Left ventricle myocardium inferior (tissue), 1 donor: Measurements from ENCODE around the gene LRRC3B. TPM values are rescaled to one million over a fixed set of nuclear protein-coding genes. Genes with fewer than 3 reads are reported as not detected.

Experiments used
- DNase-seq: peaks from one replicate; pipeline ENCODE4 v3.0.0-alpha.2; 2020
- H3K27ac ChIP-seq: fragments of 200-600 bp; replicated peaks from 2 replicates; pipeline ENCODE4 v1.8.0; 2021
- H3K27me3 ChIP-seq: fragments of 200-600 bp; 2 replicates; pipeline ENCODE4 v1.8.0; 2021; ENCODE audit warnings: low read depth
- H3K36me3 ChIP-seq: fragments of 200-600 bp; 2 replicates; pipeline ENCODE4 v1.8.0; 2021
- H3K4me1 ChIP-seq: fragments of 200-600 bp; 2 replicates; pipeline ENCODE4 v1.8.0; 2021
- H3K4me3 ChIP-seq: fragments of 200-600 bp; 2 replicates; pipeline ENCODE4 v1.8.0; 2021; ENCODE audit warnings: mild to moderate bottlenecking, moderate library complexity
- H3K9me3 ChIP-seq: fragments of 200-600 bp; replicated peaks from 2 replicates; pipeline ENCODE4 v1.8.0; 2021
- intact Hi-C: fragments of 100-400 bp; cut with micrococcal nuclease; formaldehyde crosslinking; loops from one replicate; pipeline ENCODE4 v1.11.0; 2022
- total RNA-seq: library from RNA; stranded (reverse); fragmentation: NEBNext Ultra II Directional; extraction: Animal tissue kit (Norgen Biotek cat#: 25700); gene quantifications from one replicate; pipeline ENCODE4 v1.2.1, GENCODE V29; 2021
- TF ChIP-seq, protein P1 (sequence below): fragments of 200-600 bp; IDR thresholded peaks from 2 replicates; pipeline ENCODE4 v1.8.0; 2021; ENCODE audit warnings: antibody characterized with exemption, mild to moderate bottlenecking, borderline replicate concordance
- donor health status: DM: no; HTN: yes; CAD: no; lungs with severe emphysema.

The LRRC3B gene
- total RNA-seq, 1 donor from 2014 or later: 0.55 TPM

DNA sequence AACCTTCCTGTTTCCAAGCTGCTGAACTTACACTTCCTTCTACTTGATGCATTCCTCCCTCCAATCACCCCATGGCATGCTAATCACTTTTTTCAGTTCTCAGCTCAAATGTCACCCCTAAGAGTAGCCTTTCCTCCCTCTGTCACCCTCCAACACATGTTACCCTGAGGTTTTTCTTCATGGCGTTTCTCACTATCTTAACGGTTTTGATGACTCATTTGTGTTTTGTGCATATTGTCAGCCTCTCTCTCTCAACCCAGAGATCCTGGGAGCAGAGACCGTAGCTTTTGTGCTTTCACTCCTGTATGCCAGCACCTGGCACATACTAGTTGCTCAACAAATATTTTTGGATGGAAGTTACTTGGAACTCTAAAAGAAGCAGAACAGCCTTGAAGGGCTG is 24.5 kb downstream of the LRRC3B start:
- intact Hi-C loops: no loop called here
- Histone ChIP-seq H3K36me3 (no peaks in the 10 kb centered on the region), H3K4me3 (no peak overlapping the region), H3K4me1 (peaks cover 4% of the 10 kb centered on the region), H3K27me3 (no peaks in the 10 kb centered on the region), H3K27ac (no peak overlapping the region), H3K9me3 (no peaks in the 10 kb centered on the region)
- DNase-seq: no peak
- TF ChIP-seq, protein P1, sequence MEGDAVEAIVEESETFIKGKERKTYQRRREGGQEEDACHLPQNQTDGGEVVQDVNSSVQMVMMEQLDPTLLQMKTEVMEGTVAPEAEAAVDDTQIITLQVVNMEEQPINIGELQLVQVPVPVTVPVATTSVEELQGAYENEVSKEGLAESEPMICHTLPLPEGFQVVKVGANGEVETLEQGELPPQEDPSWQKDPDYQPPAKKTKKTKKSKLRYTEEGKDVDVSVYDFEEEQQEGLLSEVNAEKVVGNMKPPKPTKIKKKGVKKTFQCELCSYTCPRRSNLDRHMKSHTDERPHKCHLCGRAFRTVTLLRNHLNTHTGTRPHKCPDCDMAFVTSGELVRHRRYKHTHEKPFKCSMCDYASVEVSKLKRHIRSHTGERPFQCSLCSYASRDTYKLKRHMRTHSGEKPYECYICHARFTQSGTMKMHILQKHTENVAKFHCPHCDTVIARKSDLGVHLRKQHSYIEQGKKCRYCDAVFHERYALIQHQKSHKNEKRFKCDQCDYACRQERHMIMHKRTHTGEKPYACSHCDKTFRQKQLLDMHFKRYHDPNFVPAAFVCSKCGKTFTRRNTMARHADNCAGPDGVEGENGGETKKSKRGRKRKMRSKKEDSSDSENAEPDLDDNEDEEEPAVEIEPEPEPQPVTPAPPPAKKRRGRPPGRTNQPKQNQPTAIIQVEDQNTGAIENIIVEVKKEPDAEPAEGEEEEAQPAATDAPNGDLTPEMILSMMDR: no peak

DNA sequence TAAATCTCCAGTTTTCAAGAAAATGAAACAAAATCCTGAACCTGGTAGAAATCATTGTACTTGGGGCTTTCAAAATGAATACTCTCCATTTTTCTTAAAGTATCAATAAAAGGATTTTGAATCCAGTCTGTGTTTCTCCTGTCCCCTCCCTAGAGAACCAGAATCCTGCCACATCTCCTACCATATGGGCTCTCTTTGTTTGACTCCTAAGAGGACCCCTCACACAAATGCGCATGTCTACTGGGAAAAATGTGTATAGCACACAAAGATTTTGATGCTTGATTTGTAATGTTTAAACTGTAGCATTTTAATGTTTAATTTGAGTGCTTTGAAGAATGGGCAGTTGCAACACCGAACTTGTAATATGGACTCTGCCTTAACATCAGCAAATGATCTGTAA is 25.9 kb downstream of the LRRC3B start:
- Histone ChIP-seq H3K27ac (no peak overlapping the region), H3K4me1 (peaks cover 12% of the 10 kb centered on the region)
- TF ChIP-seq, protein P1: no peak

DNA sequence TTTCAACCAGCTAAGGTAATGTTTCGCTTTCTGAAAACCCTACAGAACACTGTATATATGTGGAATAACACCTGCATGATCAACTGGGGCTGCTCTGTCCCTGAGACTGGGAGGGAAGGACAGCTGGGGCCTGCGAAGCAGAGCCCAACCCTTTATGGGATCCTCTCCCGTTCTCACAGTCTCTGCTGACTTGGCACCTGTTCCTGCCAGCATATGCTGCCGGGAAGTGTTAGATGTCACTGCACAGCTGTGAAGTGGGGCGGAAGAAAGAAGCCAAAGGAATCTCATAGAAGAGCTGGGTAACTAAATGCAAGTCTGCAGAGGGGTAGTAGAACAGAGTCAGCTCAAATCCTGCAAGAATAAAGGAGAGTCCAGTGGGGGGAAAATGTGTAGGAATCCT is 29.6 kb downstream of the LRRC3B start:
- TF ChIP-seq, protein P1: no peak
- Histone ChIP-seq H3K27ac (no peak overlapping the region), H3K27me3 (no peaks in the 10 kb centered on the region), H3K4me3 (no peak overlapping the region), H3K9me3 (no peaks in the 10 kb centered on the region), H3K4me1 (peaks cover 12% of the 10 kb centered on the region), H3K36me3 (no peaks in the 10 kb centered on the region)
- intact Hi-C loops: no loop called here
- peak; percentile 56 for DNase-seq

More for the DNA sequence above, 25.9 kb downstream of the LRRC3B start:
- Histone ChIP-seq H3K27me3 (no peaks in the 10 kb centered on the region), H3K36me3 (no peaks in the 10 kb centered on the region), H3K9me3 (no peaks in the 10 kb centered on the region), H3K4me3 (no peak overlapping the region)
- no peak for DNase-seq
- intact Hi-C loops: no loop called here

DNA sequence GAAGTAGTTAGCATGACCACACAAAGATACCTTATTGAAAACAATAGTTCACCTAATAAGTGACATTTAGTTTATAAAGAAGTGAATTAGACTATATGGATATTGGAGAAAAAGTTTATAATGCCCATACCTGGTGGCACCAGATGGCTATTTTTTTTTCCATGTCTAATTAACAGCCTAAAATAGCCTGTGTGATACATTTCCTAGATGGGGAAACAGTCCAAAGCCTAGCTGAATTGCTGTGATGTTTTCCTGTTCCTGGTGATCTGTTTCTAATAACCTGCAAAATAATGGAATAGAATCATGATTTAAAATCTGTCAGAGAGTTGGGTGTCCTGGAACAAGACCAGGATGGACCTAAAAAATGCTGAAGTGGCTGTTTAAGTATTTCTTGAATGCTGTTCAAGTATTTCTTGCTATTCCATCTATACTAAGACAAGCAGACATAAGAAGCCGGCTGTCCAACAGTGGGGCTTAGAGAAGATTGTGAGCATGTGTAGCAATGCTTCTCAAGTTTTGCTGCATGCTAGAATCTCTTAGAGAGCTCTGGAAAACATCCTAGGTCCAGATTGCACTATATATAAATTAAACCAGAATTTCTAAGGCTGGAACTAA is 31.3 kb downstream of the LRRC3B start:
- Histone ChIP-seq H3K9me3 (no peaks in the 10 kb centered on the region), H3K27ac (no peak overlapping the region), H3K36me3 (no peaks in the 10 kb centered on the region), H3K4me1 (peaks cover 12% of the 10 kb centered on the region), H3K4me3 (no peak overlapping the region), H3K27me3 (no peaks in the 10 kb centered on the region)
- no peak for DNase-seq
- intact Hi-C loops: no loop called here
- TF ChIP-seq, protein P1: no peak

- H3K27ac ChIP-seq: no peak overlapping the region
- peaks cover 12% of the 10 kb centered on the region for H3K4me1 ChIP-seq
- TF ChIP-seq, protein P1: no peak
- H3K36me3 ChIP-seq: no peaks in the 10 kb centered on the region
- H3K4me3 ChIP-seq: no peak overlapping the region
- no peaks in the 10 kb centered on the region for H3K27me3 ChIP-seq
- no peak for DNase-seq
- no peaks in the 10 kb centered on the region for H3K9me3 ChIP-seq
- intact Hi-C loops: no loop called here
Observed at GRCh38 chr3:26655231-26655630, 32.7 kb downstream of the LRRC3B start.
